CD8-positive, alpha-beta memory T cell (primary cell): ENCODE measurements around the gene SPINK5. TPM values are rescaled to one million over a fixed set of nuclear protein-coding genes. Genes with fewer than 3 reads are reported as not detected.

Source experiments
- CTCF ChIA-PET: fragments of 350-600 bp; sonication (Branson Sonifier 250); formaldehyde crosslinking; loops from one replicate; lab custom pipeline; 2021; ENCODE audit warnings: antibody characterized with exemption; lab: Charles Lee
- POLR2A ChIA-PET: fragments of 350-600 bp; sonication (Branson Sonifier 250); formaldehyde crosslinking; loops from one replicate; lab custom pipeline; 2021; ENCODE audit warnings: antibody characterized with exemption; lab: Charles Lee
- DNase-seq, 5 donors: peaks; one replicate each; pipeline versions ENCODE4 v3.0.0 to v3.0.0-alpha.2; 2020 to 2022; ENCODE audit warnings: mixed read lengths in 1 of 5
- H3K27ac ChIP-seq: one replicate; pipeline ENCODE4 v1.7.0; 2013; ENCODE audit warnings: low read depth, mild to moderate bottlenecking, low read length, moderate library complexity
- H3K27me3 ChIP-seq: 2 replicates; pipeline ENCODE4 v1.7.0; 2013; ENCODE audit warnings: low read length, mild to moderate bottlenecking; ENCODE audit not compliant: insufficient read depth, poor library complexity, severe bottlenecking
- H3K36me3 ChIP-seq: 2 replicates; pipeline ENCODE4 v1.7.0; 2013; ENCODE audit warnings: mild to moderate bottlenecking, low read length, moderate library complexity; ENCODE audit not compliant: insufficient read depth
- H3K4me1 ChIP-seq: 2 replicates; pipeline ENCODE4 v1.7.0; 2013; ENCODE audit warnings: mild to moderate bottlenecking, low read length, moderate library complexity; ENCODE audit not compliant: insufficient read depth
- H3K4me3 ChIP-seq: 2 replicates; pipeline ENCODE4 v1.7.0; 2013; ENCODE audit warnings: mild to moderate bottlenecking, low read length
- H3K9me3 ChIP-seq: 2 replicates; pipeline ENCODE4 v1.7.0; 2013; ENCODE audit warnings: mild to moderate bottlenecking, low read length
- H3K27ac Mint-ChIP-seq, 8 donors: one replicate each; pipeline ENCODE4 v1.8.0; 2020 to 2021; ENCODE audit warnings: mixed read lengths in 8 of 8, mild to moderate bottlenecking in 6 of 8, inconsistent platforms in 3 of 8, moderate library complexity in 3 of 8
- H3K27me3 Mint-ChIP-seq, 2 donors: one replicate each; pipeline ENCODE4 v1.8.0; 2020 to 2021; ENCODE audit warnings: mixed read lengths in 2 of 2, mild to moderate bottlenecking in 1 of 2, moderate library complexity in 1 of 2
- H3K36me3 Mint-ChIP-seq, 3 donors: one replicate each; pipeline ENCODE4 v1.8.0; 2020 to 2021; ENCODE audit warnings: mixed read lengths in 3 of 3, inconsistent platforms in 1 of 3, mild to moderate bottlenecking in 1 of 3
- H3K4me1 Mint-ChIP-seq, 3 donors: one replicate each; pipeline ENCODE4 v1.8.0; 2020 to 2021; ENCODE audit warnings: mixed read lengths in 3 of 3, inconsistent platforms in 1 of 3, mild to moderate bottlenecking in 1 of 3
- H3K4me3 Mint-ChIP-seq, 7 donors: one replicate each; pipeline ENCODE4 v1.8.0; 2020 to 2021; ENCODE audit warnings: mixed read lengths in 7 of 7, mild to moderate bottlenecking in 6 of 7, moderate library complexity in 4 of 7, inconsistent platforms in 2 of 7
- H3K9me3 Mint-ChIP-seq, 5 donors: one replicate each; pipeline ENCODE4 v1.8.0; 2020 to 2022; ENCODE audit warnings: mixed read lengths in 5 of 5, mild to moderate bottlenecking in 3 of 5, moderate library complexity in 2 of 5, inconsistent platforms in 1 of 5
- polyA plus RNA-seq: library from polyadenylated mRNA; unstranded; fragments of 300-500 nt; fragmentation: Illumina TruSeq; gene quantifications from one replicate; pipeline ENCODE4 v1.2.3, GENCODE V29; 2021
- total RNA-seq, 2 experiments: library from RNA; stranded (reverse); gene quantifications; one replicate each; pipeline ENCODE4 v1.2.3, GENCODE V29; 2021

SPINK5 gene
- total and polyA plus RNA-seq, 3 experiments from 2014 or later = not detected

DNA sequence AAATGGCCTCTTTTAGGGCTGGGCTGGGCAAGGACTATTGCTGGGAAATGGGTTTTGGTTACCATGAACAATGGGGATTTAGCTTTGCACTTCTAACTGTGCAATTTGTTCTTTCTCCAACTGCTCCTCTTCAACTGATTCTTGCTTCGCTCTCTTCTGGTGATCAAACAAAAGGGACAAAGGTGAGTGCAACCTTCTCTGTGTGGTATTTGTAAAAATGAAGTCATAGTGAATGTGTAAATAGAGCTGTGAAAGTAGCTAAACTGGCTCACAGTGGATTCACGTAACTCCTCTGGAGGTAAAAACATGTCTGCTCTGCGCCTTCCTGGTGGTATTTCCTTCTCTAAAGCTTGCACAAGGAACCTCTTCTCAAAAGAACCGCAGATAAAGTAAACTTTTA lies 83.6 kb downstream of the SPINK5 start:
- no peaks in the 10 kb centered on the region for H3K27me3 ChIP-seq
- ChIA-PET POLR2A (no interaction called here), CTCF (no interaction called here)
- Mint-ChIP-seq H3K36me3 (no peaks in the 10 kb centered on the region), H3K27me3 (peaks cover 0 to 8% of the 10 kb centered on the region in 2 donors), H3K27ac (peak overlapping the region in 1 of 8 donors; percentile 59), H3K4me3 (no peak overlapping the region), H3K9me3 (peaks cover 0 to 3% (median 2%) of the 10 kb centered on the region in 5 donors), H3K4me1 (no peaks in the 10 kb centered on the region)
- H3K4me1 ChIP-seq = no peaks in the 10 kb centered on the region
- H3K36me3 ChIP-seq = no peaks in the 10 kb centered on the region
- no peak overlapping the region for H3K27ac ChIP-seq
- no peak for DNase-seq
- H3K4me3 ChIP-seq = no peak overlapping the region
- H3K9me3 ChIP-seq = no peaks in the 10 kb centered on the region

DNA sequence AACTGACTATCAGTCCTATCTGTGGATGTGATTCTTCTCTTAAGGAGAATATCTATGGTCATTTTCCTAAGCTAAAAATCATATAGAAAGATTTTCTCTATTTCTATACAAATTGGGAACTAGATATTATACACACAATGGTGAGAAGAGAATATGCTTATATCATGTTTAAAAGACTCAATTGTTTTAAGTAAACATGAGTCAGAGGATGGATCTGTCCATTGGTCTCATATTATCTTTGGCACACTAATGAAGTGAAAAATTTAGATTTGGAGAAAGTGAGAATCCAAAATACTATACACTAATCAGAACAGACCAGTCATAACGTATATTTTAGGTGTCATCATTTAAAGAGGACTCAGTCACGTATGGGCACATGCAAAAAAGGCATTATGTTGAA lies 88.1 kb downstream of the SPINK5 start:
- no peaks in the 10 kb centered on the region for H3K4me1 ChIP-seq
- no peak overlapping the region for H3K4me3 ChIP-seq
- H3K27ac ChIP-seq = no peak overlapping the region
- H3K36me3 ChIP-seq = no peaks in the 10 kb centered on the region
- H3K4me1 Mint-ChIP-seq = no peaks in the 10 kb centered on the region
- POLR2A ChIA-PET = no interaction called here
- peaks cover 0 to 8% (median 0%) of the 10 kb centered on the region in 5 donors for H3K9me3 Mint-ChIP-seq
- no peaks in the 10 kb centered on the region for H3K36me3 Mint-ChIP-seq
- CTCF ChIA-PET = no interaction called here
- H3K27ac Mint-ChIP-seq = no peak overlapping the region
- DNase-seq = no peak
- H3K9me3 ChIP-seq = no peaks in the 10 kb centered on the region
- H3K27me3 Mint-ChIP-seq = peaks cover 2 to 3% of the 10 kb centered on the region in 2 donors
- no peak overlapping the region for H3K4me3 Mint-ChIP-seq
- no peaks in the 10 kb centered on the region for H3K27me3 ChIP-seq

DNA sequence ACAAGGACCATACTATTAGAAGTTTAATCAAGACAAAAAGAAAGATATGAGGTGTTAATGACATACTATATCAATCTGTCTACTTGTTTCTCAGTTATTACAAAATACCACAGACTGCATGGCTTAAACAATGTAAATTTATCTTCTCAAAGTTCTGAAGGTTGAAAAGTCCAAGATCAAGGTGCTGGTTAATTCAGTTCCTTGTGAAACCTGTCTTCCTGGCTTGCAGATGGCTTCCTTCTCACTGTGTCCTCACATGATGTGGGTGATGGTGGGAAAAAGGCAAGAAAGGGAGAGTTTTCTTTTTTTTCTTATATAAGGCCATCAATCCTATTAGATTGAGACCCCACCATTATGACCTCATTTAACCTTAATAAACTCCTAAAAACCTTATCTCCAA lies 89.0 kb downstream of the SPINK5 start:
- no peaks in the 10 kb centered on the region for H3K27me3 ChIP-seq
- Mint-ChIP-seq H3K27me3 (peaks cover 2 to 3% of the 10 kb centered on the region in 2 donors), H3K9me3 (peaks cover 0 to 8% (median 0%) of the 10 kb centered on the region in 5 donors), H3K4me1 (no peaks in the 10 kb centered on the region), H3K4me3 (no peak overlapping the region), H3K36me3 (no peaks in the 10 kb centered on the region), H3K27ac (no peak overlapping the region)
- H3K9me3 ChIP-seq = no peaks in the 10 kb centered on the region
- CTCF ChIA-PET = no interaction called here
- H3K4me3 ChIP-seq = no peak overlapping the region
- H3K4me1 ChIP-seq = no peaks in the 10 kb centered on the region
- no peaks in the 10 kb centered on the region for H3K36me3 ChIP-seq
- DNase-seq = no peak
- POLR2A ChIA-PET = no interaction called here
- H3K27ac ChIP-seq = no peak overlapping the region

DNA sequence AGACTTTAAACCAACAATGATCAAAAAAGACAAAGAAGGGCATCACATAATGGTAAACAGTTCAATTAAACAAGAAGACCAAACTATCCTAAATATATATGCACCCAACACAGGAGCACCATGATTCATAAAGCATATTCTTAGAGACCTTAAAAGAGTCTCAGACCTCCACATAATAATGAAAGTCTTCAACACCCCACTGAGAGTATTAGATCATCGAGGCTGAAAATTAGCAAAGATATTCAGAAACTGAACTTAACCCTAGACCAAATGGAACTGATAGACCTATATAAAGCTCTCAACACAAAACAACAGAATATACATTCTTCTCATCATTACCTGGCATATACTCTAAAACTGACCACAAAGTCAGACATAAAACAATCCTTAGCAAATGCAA lies 92.8 kb downstream of the SPINK5 start:
- H3K4me3 ChIP-seq = no peak overlapping the region
- no peaks in the 10 kb centered on the region for H3K27me3 ChIP-seq
- Mint-ChIP-seq H3K27me3 (peaks cover 0 to 2% of the 10 kb centered on the region in 2 donors), H3K27ac (no peak overlapping the region), H3K4me1 (no peaks in the 10 kb centered on the region), H3K9me3 (peaks cover 0 to 8% (median 2%) of the 10 kb centered on the region in 5 donors), H3K36me3 (no peaks in the 10 kb centered on the region), H3K4me3 (no peak overlapping the region)
- no peaks in the 10 kb centered on the region for H3K9me3 ChIP-seq
- no peaks in the 10 kb centered on the region for H3K4me1 ChIP-seq
- no peak for DNase-seq
- POLR2A ChIA-PET = no interaction called here
- H3K36me3 ChIP-seq = no peaks in the 10 kb centered on the region
- H3K27ac ChIP-seq = no peak overlapping the region
- CTCF ChIA-PET = no interaction called here

GRCh38 chr5:148162038-148162437 lies 98.3 kb downstream of the SPINK5 start:
- Histone ChIP-seq H3K27ac (no peak overlapping the region), H3K27me3 (no peaks in the 10 kb centered on the region), H3K4me1 (no peaks in the 10 kb centered on the region), H3K36me3 (no peaks in the 10 kb centered on the region), H3K9me3 (no peaks in the 10 kb centered on the region), H3K4me3 (no peak overlapping the region)
- POLR2A ChIA-PET = no interaction called here
- no peaks in the 10 kb centered on the region for H3K36me3 Mint-ChIP-seq
- CTCF ChIA-PET = no interaction called here
- H3K9me3 Mint-ChIP-seq = peaks cover 0 to 3% (median 0%) of the 10 kb centered on the region in 5 donors
- H3K4me1 Mint-ChIP-seq = no peaks in the 10 kb centered on the region
- no peak overlapping the region for H3K27ac Mint-ChIP-seq
- no peak for DNase-seq
- no peaks in the 10 kb centered on the region for H3K27me3 Mint-ChIP-seq
- no peak overlapping the region for H3K4me3 Mint-ChIP-seq

GRCh38 chr5:148163345-148163744 lies 99.6 kb downstream of the SPINK5 start:
- H3K36me3 ChIP-seq = no peaks in the 10 kb centered on the region
- H3K27me3 Mint-ChIP-seq = no peaks in the 10 kb centered on the region
- H3K9me3 Mint-ChIP-seq = peaks cover 0 to 3% (median 0%) of the 10 kb centered on the region in 5 donors

GRCh38 chr5:148166550-148167283 lies 102.9 kb downstream of the SPINK5 start:
- H3K27me3 ChIP-seq = no peaks in the 10 kb centered on the region

More at GRCh38 chr5:148163345-148163744, 99.6 kb downstream of the SPINK5 start:
- no peak overlapping the region for H3K27ac ChIP-seq
- Mint-ChIP-seq H3K27ac (no peak overlapping the region), H3K36me3 (no peaks in the 10 kb centered on the region), H3K4me3 (no peak overlapping the region), H3K4me1 (no peaks in the 10 kb centered on the region)
- ChIA-PET CTCF (no interaction called here), POLR2A (no interaction called here)
- no peaks in the 10 kb centered on the region for H3K9me3 ChIP-seq
- H3K27me3 ChIP-seq = no peaks in the 10 kb centered on the region
- DNase-seq = no peak
- no peak overlapping the region for H3K4me3 ChIP-seq
- H3K4me1 ChIP-seq = no peaks in the 10 kb centered on the region

GRCh38 chr5:148168246-148168645 lies 104.5 kb downstream of the SPINK5 start, which contains the start of gene SPINK14:
Gene SPINK14 (plus strand): TSS chr5:148168546. CDS start chr5:148169733, 1,187 bp downstream.
- Mint-ChIP-seq H3K27ac (no peak within 1 kb of the TSS), H3K9me3 (no peaks in the 10 kb centered on the region), H3K4me3 (no peak within 1 kb of the TSS), H3K4me1 (no peaks in the 10 kb centered on the region), H3K36me3 (no peaks in the 10 kb centered on the region), H3K27me3 (peaks cover 0 to 14% of the 10 kb centered on the region in 2 donors)
- no peaks in the 10 kb centered on the region for H3K4me1 ChIP-seq
- no peak within 1 kb of the TSS for H3K4me3 ChIP-seq
- no peak for DNase-seq
- H3K9me3 ChIP-seq = no peaks in the 10 kb centered on the region
- no peaks in the 10 kb centered on the region for H3K36me3 ChIP-seq
- no peaks in the 10 kb centered on the region for H3K27me3 ChIP-seq
- no peak within 1 kb of the TSS for H3K27ac ChIP-seq
- ChIA-PET POLR2A (no interaction called here), CTCF (no interaction called here)

More at GRCh38 chr5:148166550-148167283, 102.9 kb downstream of the SPINK5 start:
- Mint-ChIP-seq H3K4me3 (no peak overlapping the region), H3K27ac (no peak overlapping the region), H3K27me3 (peaks cover 0 to 10% of the 10 kb centered on the region in 2 donors), H3K4me1 (no peaks in the 10 kb centered on the region), H3K36me3 (no peaks in the 10 kb centered on the region), H3K9me3 (no peaks in the 10 kb centered on the region)
- DNase-seq = no peak
- H3K9me3 ChIP-seq = no peaks in the 10 kb centered on the region
- H3K36me3 ChIP-seq = no peaks in the 10 kb centered on the region
- no peaks in the 10 kb centered on the region for H3K4me1 ChIP-seq
- no peak overlapping the region for H3K27ac ChIP-seq
- no peak overlapping the region for H3K4me3 ChIP-seq
- ChIA-PET POLR2A (no interaction called here), CTCF (no interaction called here)
